NOMO-1 (cell line): ENCODE measurements around the gene TMEM147.
A peak's percentile ranks its signal among the peaks of the same experiment; 100 is the strongest.
"Not testable (repeated sequence)": the region's sequence is repeated elsewhere in the genome, so short reads cannot be mapped to it uniquely, and the experiment has no call there.

Experiments
- DNase-seq, 2 experiments: peaks; one replicate each; lab custom pipeline; 2025; ENCODE audit not compliant: unreplicated experiment in 2 of 2; lab: John Stamatoyannopoulos, UW

TMEM147 gene

GRCh38 chr19:35560271-35560670 lies 14.8 kb downstream of the TMEM147 start:
- DNase-seq = no peak

- no peak for DNase-seq
Measured at GRCh38 chr19:35560677-35561076, 15.3 kb downstream of the TMEM147 start.

GRCh38 chr19:35561436-35561835 lies 16.0 kb downstream of the TMEM147 start:
- no peak for DNase-seq

- no peak for DNase-seq
Measured at GRCh38 chr19:35562336-35562735, 16.9 kb downstream of the TMEM147 start.

DNA sequence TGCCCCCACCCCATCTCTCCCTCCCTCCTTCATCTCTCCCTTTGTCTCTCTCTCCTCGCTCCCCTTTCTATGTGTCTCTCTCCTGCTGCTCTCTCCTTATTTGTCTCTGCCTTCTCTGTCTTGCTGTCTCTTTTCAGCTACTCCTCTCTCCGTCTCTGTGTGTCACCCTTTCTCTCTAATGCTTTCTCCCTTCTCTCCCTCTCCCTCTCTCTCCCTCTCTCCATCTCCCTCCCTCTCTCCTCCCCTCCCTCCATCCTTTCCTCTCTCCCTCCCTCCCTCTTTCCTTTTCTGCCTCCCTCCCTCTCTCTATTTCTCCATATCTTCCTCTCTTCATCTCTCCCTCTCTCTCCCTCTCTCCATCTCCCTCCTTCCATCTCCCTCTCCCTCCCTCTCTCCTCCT lies 17.4 kb downstream of the TMEM147 start:
- no peak for DNase-seq

GRCh38 chr19:35563207-35563829 lies 17.9 kb downstream of the TMEM147 start, which contains the start of gene ATP4A:
Gene ATP4A, minus strand, starts transcription at chr19:35563658. Its CDS starts 29 bp downstream, at chr19:35563629.
- DNase-seq = no peak

DNA sequence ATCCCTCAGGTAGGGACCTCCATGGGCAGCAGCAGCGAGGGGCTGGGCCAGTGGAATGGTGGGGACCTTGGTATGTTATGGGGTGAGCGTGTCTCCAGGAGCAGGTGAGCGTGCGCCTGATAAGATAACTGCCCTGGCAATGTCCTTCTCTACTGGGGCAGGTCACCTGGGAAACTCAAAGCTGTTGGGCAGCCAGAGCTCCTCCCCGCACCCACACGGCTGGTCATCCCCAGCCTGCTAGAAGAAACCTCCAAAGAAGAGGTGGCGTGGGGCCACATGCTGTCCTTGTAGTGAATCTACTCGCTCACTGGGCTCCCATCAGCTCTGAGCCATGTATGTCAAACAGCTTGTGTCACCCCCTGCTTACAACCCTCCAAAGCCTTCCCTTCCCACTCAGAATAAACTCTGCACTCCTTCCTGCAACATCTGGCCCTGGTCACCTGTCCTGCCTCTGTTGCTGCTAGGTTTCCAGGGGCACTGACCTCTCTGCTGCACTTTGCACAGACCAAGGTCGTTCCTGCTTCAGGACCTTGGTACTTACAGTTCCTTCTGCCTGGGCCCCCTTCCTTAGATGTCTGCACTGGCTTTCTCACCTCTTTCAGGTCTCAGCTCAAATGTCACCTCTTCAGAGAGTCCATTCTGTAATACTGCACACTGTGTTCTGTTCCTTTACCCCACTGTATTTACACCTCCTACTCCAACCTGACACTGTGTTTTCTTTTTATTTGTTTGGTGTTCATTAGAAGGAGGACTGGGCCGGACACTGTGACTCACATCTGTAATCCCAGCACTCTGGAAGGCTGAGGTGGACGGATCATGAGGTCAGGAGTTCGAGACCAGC lies 19.8 kb downstream of the TMEM147 start:
- DNase-seq = no peak

GRCh38 chr19:35566738-35567137 lies 21.3 kb downstream of the TMEM147 start:
- no peak for DNase-seq

DNA sequence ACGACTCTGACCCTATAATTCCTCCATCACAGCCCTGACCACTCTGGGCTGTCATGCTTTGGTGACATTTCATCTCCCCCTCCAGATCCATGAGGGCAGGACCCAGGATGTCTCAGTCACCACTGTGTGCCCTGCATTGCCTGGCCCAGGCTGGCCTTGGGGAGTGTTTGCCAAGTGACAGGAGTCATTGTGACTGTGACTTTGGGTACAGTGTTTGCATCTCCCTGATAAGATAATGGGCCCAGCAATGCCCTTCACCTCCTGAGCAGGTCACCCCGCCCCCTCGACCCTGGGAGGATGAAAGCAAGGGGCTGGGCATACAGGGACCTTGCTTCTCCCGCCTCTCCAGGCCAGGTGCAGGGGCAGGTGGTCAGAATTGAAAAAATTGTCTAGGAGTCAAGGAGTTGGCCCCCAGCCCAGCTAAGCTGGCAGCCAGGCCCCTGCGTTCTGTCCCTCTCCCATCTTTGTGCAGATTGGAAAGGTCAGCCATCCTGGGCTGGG lies 23.9 kb downstream of the TMEM147 start:
- DNase-seq = no peak

DNA sequence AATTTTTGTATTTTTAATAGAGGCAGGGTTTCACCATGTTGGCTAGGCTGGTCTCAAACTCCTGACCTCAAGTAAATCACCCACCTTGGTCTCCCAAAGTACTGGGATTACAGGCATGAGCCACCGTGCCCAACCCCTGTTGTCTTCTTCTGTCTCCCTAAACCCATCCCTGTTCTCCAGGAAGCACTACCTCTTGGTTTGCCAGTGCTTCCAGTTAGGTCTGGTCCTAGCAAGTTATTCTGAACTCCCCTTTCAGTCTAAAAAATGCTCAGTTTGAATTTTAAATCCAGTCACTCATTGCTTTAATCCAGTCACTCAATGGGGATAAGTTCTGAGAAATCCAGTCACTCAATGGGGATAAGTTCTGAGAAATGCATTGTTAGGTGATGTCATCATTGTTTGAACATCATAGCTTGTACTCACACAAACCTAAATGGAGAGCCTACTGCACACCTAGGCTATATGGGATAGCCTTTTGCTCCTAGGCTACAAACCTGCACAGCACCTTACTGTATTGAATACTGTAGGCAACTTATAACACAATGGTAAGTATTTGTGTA lies 26.1 kb downstream of the TMEM147 start:
- DNase-seq = no peak

DNA sequence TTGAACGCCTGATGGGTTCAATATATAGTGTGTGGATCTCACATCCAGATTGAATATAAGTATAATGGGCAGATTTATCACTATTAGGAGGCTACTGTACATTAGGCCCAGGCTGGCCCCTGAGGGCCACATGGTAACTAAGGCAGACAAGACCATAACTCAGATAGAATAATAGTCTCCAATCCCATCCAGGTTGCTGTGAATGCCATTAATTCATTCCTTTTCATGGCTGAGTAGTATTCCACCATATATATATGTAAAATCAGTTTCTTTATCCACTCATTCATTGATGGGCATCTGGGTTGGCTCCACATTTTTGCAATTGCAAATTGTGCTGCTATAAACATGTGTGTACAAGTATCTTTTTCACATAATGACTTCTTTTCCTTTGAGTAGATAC lies 32.5 kb downstream of the TMEM147 start:
- no peak for DNase-seq

- no peak for DNase-seq
Measured at GRCh38 chr19:35578707-35579106, 33.3 kb downstream of the TMEM147 start.

DNA sequence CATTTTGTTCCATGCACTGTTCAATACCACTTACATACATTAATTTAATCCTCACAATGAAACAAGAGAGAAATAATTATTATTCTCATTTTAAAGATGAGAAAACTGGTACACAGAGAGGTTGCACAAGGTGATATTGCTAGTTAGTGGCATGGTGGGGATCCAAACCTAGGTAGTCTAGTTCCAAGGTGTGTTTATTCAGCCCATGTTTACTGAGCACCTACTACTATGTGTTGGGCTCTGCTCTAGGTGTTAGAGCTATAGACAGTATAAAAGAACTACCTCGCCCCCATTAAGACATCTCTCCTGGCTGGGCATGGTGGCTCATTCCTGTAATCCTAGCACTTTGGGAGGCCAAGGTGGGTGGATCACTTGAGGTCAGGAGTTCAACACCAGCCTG lies 37.3 kb downstream of the TMEM147 start:
- no peak for DNase-seq

GRCh38 chr19:35585848-35586247 lies 40.4 kb downstream of the TMEM147 start, which contains the start of gene PMIS2:
Gene PMIS2, plus strand, starts transcription at chr19:35586173. Its CDS starts 87 bp downstream, at chr19:35586260.
- no peak for DNase-seq

GRCh38 chr19:35587321-35587720 lies 41.9 kb downstream of the TMEM147 start:
- DNase-seq = no peak

GRCh38 chr19:35590875-35591274 lies 45.4 kb downstream of the TMEM147 start:
- no peak for DNase-seq

GRCh38 chr19:35592226-35592625 lies 46.8 kb downstream of the TMEM147 start:
- peak in 1 of 2 experiments; percentile 24 for DNase-seq

DNA sequence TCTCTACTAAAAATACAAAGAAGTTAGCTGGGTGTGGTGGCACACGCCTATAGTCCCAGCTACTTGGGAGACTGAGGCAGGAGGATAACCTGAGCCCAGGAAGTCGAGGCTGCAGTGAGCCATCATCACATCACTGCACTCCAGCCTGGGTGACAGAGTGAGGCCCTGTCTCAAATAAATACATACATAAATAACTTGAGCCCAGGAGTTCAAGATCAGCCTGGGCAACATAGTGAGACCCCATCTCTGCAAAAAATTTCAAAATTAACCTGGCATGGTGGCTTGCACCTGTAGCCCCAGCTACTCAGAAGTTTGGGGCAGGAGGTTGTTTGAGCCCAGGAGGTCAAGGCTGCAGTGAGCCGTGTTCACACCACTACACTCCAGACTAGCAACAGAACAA lies 49.6 kb downstream of the TMEM147 start:
- not testable (repeated sequence) for DNase-seq

GRCh38 chr19:35595928-35596327 lies 50.5 kb downstream of the TMEM147 start:
- DNase-seq = no peak

- DNase-seq = no peak
Measured at GRCh38 chr19:35596366-35596999, 51.1 kb downstream of the TMEM147 start.
